Measurements from ENCODE around the gene C12orf76. TPM values are rescaled to one million over a fixed set of nuclear protein-coding genes. Genes with fewer than 3 reads are reported as not detected.
"Not testable (repeated sequence)": the region's sequence is repeated elsewhere in the genome, so short reads cannot be mapped to it uniquely, and the experiment has no call there.

The C12orf76 gene
- total and polyA plus RNA-seq, 7 donors, result 3.0 to 20.1 (median 11.3) TPM

GRCh38 chr12:110071967-110072366 lies 23.6 kb upstream of the C12orf76 start:
- no peak overlapping the region for H3K4me3 ChIP-seq
- H3K27ac ChIP-seq, result no peak overlapping the region
- intact Hi-C loops (cut with DNase I), result no loop called here

DNA sequence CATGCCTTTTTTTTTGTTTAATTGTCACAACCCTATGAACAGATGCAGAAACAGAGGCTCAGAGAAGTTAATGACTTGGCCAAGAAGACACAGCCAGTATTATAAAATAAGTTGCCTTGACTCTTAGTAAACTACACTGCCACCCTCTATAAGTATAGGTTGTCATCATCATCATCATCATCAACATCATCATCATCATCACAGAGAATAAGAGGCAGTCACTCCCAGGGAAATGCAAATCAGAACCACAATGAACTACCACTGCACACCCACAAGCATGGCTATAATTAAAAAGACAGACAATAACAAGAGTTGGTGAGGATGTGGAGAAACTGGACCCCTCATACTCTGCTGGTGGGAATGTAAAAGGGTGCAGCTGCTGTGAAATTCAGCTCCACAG lies 23.2 kb upstream of the C12orf76 start:
- peaks cover 0 to 9% (median 0%) of the 10 kb centered on the region in 4 donors for H3K4me1 ChIP-seq
- intact Hi-C loops (cut with DNase I), result no loop called here
- TF ChIP-seq CTCF (IDR thresholded peaks at IDR 0.05) (no peak), POLR2AphosphoS5 (IDR thresholded peaks at IDR 0.05) (no peak), POLR2A (IDR thresholded peaks at IDR 0.05) (no peak), EP300 (IDR thresholded peaks at IDR 0.05) (no peak)
- H3K36me3 ChIP-seq, result no peaks in the 10 kb centered on the region
- no peaks in the 10 kb centered on the region for H3K9me3 ChIP-seq
- H3K27me3 ChIP-seq, result no peaks in the 10 kb centered on the region
- H3K4me3 ChIP-seq, result no peak overlapping the region
- H3K27ac ChIP-seq, result no peak overlapping the region
- no peak for DNase-seq

More at GRCh38 chr12:110071967-110072366, 23.6 kb upstream of the C12orf76 start:
- TF ChIP-seq CTCF (IDR thresholded peaks at IDR 0.05) (no peak), EP300 (IDR thresholded peaks at IDR 0.05) (no peak), POLR2A (IDR thresholded peaks at IDR 0.05) (no peak), POLR2AphosphoS5 (IDR thresholded peaks at IDR 0.05) (no peak)
- no peak for DNase-seq
- WGBS, 2 donors, result 96 to 98% methylated on average over 3 of the region's 3 CpGs
- H3K9me3 ChIP-seq, result no peaks in the 10 kb centered on the region
- H3K36me3 ChIP-seq, result no peaks in the 10 kb centered on the region
- peaks cover 0 to 9% (median 0%) of the 10 kb centered on the region in 4 donors for H3K4me1 ChIP-seq
- no peaks in the 10 kb centered on the region for H3K27me3 ChIP-seq

DNA sequence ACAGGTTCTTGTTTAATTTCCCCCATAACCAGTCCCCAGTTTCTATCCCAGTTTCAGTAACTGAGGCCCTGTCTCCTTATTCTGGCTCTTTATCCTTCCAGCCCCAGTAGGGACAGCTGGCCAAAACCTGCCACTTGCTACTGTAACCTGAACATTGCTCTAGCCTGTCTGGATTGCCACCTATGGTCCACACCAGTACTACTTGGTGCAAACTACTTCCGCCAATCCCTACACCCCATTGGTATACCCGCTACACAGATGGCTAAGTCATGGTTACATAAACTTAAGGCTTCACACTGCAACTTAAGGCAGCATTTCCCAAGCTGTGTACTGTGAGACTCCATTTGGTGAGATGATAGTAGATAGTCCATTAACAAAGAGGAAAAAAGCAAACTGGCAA lies 20.3 kb upstream of the C12orf76 start:
- H3K27me3 ChIP-seq, result no peaks in the 10 kb centered on the region
- no peak overlapping the region for H3K27ac ChIP-seq
- intact Hi-C loops (cut with DNase I), result no loop called here
- DNase-seq, result no peak
- 97 to 98% methylated on average over 2 of the region's 2 CpGs for WGBS, 2 donors
- no peaks in the 10 kb centered on the region for H3K36me3 ChIP-seq
- H3K4me3 ChIP-seq, result no peak overlapping the region
- no peaks in the 10 kb centered on the region for H3K9me3 ChIP-seq
- H3K4me1 ChIP-seq, result peaks cover 0 to 8% (median 0%) of the 10 kb centered on the region in 4 donors
- TF ChIP-seq POLR2AphosphoS5 (IDR thresholded peaks at IDR 0.05) (no peak), CTCF (IDR thresholded peaks at IDR 0.05) (no peak), EP300 (IDR thresholded peaks at IDR 0.05) (no peak), POLR2A (IDR thresholded peaks at IDR 0.05) (no peak)

- H3K4me3 ChIP-seq; DNase-seq; H3K4me1 ChIP-seq; intact Hi-C loops (cut with DNase I); H3K36me3 ChIP-seq; H3K27me3 ChIP-seq; H3K9me3 ChIP-seq; H3K27ac ChIP-seq: not testable (repeated sequence)
- 90 to 93% methylated on average over 9 of the region's 9 CpGs for WGBS, 2 donors
Measured at GRCh38 chr12:110068115-110068514, 19.8 kb upstream of the C12orf76 start.

GRCh38 chr12:110067531-110067930 lies 19.2 kb upstream of the C12orf76 start:
- intact Hi-C loops (cut with DNase I), result no loop called here
- no peak for DNase-seq

More at GRCh38 chr12:110067531-110067930, 19.2 kb upstream of the C12orf76 start:
- no peaks in the 10 kb centered on the region for H3K9me3 ChIP-seq
- no peak overlapping the region for H3K27ac ChIP-seq
- no peak overlapping the region for H3K4me3 ChIP-seq
- H3K27me3 ChIP-seq, result no peaks in the 10 kb centered on the region
- TF ChIP-seq POLR2A (IDR thresholded peaks at IDR 0.05), result no peak
- TF ChIP-seq CTCF (IDR thresholded peaks at IDR 0.05), result no peak
- TF ChIP-seq POLR2AphosphoS5 (IDR thresholded peaks at IDR 0.05), result no peak
- no peak for TF ChIP-seq EP300 (IDR thresholded peaks at IDR 0.05)
- WGBS, 2 donors, result 91 to 93% methylated on average over 7 of the region's 7 CpGs
- H3K36me3 ChIP-seq, result no peaks in the 10 kb centered on the region
- H3K4me1 ChIP-seq, result no peaks in the 10 kb centered on the region

Data from sigmoid colon (tissue), 7 donors.